Stimulated activated CD4-positive, alpha-beta T cell treated with anti-CD3 and anti-CD28 coated beads, Interleukin-1b, Interleukin-23, amount 100 ng/mL, for 48 hours (primary cell): ENCODE results near the gene CACNA1D.

Source experiments
- DNase-seq: peaks from one replicate; pipeline ENCODE4 v3.0.0-alpha.2; 2020

CACNA1D gene

DNA sequence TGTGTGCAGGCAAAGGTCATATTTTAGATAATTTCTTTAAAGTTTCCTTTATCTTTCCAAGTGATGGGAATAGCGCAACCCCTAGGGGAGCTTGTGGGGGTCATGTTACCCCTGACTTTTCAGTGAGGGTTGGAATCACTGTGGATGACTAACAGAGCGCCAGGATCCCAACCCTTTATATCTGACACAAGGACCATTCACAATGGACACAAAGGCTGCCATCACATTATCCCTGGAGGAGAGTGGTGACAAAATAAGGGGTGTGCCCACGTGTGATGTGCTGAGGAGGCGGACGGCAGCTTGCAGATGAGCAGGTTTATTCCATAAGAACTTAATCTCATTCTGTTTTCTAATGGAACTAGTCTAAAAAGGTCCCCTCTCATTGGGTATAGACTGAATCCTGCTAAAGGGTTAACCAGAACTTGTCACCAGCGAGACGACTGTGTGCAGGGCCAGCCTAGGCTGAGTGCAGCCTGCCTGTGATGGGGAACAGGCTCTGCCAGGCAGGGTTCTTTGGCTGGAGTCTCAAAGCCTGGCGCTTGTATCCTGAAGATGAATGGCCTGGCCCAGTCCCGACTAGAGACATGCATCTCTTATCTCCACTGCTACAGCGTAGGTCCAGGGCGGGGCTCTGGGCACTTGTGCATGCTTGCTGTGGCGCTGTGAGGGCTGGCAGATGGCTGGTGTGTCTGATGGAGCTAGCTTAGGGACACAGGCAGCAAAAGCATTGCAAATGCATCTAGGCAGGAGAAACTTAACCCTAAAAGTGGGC is 301.6 kb downstream of the CACNA1D start:
- no peak for DNase-seq

DNA sequence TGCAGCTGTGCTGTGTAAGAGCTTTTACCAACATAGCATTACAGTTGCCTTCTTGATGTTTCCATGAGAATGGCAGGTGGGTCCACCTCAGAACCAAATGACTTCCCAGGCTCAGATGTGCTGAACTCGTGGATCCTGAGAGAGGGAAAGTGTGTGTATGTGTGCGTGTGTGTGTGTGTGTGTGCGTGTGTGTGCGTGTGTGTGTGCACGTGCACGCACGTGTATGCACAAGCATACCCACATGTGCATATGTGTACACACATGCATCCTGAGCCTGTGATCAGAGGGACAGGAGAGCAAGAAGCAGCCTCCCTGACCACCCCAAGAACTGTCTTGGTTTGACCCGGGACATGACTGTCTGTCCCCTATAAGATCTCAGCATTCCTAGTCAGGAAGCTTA is 303.7 kb downstream of the CACNA1D start:
- DNase-seq: no peak

DNA sequence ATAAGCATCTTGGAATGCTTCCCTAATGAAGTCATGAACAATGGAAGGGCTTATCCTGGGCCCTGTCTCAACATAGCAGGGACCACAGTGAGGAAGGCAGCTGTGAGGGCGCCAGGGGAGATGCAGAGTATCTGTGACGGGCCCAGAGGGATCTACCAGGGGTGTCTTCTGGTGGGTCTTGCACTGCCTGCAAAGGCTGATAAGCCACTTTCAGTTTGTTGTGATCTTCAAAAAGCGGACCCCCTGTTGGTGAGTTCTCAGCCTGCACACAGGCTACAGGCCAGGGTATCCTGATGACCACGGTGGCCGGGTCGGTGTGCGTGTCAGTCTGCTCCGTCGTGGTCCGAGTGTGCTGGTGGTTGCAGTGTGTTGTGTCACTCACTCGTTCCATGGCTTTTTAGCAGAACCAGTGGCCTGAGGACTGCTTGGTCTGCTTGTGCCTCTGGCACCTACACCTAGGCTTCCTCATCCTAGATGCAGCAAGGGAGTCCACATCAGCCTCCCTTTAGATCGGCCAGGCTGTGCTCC is 305.0 kb downstream of the CACNA1D start:
- DNase-seq: no peak

DNA sequence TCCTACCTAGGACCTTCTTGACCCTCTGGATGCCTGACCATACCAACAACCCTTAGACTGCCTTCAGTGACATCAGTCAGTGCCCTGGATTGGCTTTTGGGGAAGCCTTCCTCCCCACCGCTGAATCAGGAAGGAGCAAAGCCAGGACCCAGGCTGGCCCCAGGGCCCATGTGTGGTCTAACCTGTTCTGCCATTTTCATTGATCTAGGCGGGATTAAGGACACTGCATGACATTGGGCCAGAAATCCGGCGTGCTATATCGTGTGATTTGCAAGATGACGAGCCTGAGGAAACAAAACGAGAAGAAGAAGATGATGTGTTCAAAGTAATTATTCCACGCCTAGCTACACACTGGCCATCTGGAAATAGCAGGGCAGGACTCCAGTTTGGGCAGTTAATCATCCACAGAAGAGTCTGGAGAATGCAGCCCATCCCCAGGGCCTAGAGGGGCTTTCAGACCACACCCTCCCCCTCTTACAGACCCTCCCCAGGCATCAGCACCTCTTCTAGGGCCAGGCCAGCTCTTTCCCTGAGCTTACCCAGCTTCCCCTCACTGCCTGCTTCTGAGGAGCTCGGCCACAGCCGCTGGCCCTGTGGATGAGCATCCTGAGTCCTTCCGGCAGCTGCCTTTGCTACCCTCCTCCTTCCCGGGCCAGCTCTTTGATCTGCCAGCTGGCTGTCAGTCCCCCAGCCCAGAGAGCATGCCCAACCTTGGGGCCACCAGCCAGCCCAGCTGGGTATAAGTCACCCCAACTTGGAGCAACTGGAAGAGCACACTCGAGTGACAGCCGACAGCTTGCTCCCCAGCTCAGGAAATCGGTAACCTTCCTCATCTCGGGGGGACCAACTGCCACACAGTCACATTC is 305.9 kb downstream of the CACNA1D start:
- DNase-seq: no peak

DNA sequence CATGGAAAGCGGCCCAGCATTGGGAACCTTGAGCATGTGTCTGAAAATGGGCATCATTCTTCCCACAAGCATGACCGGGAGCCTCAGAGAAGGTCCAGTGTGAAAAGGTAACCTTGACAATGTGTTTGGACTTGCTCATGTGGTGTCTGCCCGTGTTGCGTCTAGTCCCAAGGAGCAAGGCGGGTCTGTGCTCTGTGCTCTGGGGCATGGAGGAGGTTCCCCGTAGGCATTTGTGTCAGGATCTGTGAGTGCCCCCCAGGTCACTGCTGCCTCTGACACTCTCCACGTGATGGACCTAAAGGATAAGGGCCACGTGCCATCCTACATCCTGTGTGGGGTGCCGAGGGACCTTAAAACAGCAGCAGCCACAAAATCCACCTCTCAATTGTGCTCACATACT is 306.9 kb downstream of the CACNA1D start:
- DNase-seq: no peak

DNA sequence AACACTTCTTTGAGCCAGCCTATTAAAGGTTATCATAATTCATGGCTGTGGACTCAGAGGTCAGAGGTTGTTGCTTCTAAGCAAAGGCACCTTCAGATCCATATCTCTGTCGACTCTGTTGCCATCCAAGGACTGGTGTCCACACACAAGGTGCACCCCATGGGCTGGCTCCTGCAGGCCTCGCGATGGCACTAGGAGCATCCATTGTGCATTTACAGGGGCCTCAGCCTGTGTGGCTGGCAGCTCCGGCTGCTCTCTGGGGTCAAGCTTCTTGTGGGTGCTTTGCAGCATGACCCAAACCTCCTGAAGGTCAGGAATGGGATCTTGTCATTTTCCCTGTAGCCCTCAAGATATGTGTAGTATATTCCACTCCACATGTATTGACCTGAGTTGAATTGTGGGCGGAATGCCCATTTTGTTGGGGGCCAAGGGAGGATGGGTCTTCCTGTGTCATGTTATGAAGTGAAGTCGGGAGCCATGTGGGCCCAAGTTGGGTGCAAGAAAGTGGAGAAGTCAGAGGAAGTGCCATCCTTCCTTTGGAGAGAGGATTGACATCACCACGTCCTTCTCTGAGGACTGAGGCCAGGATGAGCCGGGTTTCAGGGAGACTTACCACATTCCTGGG is 308.0 kb downstream of the CACNA1D start:
- no peak for DNase-seq

DNA sequence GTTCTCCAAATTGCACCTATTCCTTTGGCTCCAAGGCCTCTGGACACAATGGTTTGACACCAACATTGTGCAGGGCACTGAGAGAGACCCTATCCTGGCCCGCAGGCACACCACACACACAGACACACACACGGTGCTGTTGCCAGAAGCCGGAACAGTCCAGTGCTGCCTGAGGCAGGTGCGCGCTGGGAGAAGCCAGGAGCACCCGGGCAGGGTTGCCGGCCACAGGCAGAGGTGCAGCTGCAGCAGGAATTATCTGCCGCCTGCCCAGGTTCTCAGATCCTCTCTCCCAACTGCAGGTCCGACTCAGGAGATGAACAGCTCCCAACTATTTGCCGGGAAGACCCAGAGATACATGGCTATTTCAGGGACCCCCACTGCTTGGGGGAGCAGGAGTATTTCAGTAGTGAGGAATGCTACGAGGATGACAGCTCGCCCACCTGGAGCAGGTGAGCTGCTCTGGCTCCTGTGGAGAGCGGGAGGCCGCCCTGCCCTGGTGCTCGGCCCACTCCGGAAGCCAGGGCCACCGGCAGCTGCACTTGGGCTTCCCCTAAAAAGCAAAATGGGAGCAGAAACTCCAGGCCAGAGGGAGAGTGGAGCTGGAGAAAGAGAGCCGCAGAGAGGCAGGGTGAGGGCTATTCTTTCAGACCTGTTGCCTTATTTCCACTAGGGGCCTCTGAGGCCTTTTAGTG is 308.9 kb downstream of the CACNA1D start:
- no peak for DNase-seq

DNA sequence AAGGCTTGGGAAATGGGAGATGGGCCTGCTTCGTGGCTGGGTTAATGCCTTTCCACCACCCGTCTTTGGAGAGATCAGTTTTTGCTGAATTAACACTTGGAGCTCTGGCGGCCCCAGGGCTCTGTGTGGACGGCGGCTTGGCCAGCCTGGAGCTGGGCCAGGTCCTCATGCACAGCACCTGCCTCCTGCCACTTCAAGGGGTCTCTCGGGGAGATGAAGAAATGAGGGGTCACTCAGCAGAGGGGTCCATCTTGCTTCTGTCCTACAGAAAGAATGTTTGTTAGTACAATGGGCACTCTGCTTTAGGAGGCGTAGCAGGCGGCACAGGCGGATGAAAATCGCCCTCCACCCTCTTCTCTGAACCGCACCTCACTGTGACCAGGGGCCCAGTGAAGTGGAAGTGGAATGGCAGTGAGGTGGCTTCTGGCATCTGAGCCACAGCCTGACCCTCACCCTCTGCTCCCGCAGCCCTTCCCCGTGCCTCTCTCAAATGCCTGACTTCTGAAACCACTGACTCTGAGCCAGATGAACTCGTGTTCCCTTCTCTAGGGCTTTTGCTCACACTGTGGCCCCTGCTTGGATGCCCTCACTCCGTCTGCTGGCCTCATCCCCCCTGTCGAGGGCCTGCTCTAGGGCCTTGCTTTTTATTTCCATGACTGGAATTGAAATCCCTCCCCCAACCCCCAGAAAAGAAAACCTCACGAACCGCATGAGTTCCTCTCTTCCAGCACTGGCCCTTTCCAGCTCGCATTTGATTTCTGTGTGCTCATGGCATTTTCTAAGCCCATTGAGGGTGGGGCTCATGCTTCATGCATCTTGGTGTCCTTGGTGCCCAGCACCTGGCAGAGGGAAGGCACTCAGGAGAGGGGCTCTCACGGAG is 309.6 kb downstream of the CACNA1D start:
- no peak for DNase-seq

DNA sequence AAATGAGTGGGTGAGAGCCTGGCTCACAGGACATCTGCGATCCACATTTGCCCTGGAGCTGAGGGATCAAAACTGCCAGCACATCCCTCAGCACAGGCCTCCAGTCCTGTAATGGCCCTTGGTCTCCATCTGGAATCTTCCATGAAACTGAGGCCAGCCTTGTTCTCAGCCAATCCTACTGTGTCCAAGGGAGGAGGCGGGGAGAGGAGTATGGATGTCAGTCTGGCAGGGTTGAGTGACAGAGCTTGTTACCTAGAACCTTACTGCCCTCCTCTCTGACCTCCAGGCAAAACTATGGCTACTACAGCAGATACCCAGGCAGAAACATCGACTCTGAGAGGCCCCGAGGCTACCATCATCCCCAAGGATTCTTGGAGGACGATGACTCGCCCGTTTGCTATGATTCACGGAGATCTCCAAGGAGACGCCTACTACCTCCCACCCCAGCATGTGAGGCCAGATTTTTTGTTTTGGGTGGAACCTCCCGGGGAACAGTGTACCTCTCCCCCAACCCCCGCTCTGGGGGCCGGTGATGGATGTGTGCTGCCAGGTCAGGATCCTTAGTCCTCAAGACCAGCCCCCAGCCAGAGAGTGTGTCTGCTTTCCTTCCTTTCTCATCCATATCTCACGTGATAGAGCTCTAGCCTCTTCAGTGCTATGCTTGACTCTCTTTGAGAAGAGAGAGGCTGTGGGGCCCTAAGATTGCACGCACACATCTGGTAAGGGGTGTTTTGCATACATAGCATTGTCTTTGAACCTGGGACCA is 310.5 kb downstream of the CACNA1D start:
- no peak for DNase-seq

DNA sequence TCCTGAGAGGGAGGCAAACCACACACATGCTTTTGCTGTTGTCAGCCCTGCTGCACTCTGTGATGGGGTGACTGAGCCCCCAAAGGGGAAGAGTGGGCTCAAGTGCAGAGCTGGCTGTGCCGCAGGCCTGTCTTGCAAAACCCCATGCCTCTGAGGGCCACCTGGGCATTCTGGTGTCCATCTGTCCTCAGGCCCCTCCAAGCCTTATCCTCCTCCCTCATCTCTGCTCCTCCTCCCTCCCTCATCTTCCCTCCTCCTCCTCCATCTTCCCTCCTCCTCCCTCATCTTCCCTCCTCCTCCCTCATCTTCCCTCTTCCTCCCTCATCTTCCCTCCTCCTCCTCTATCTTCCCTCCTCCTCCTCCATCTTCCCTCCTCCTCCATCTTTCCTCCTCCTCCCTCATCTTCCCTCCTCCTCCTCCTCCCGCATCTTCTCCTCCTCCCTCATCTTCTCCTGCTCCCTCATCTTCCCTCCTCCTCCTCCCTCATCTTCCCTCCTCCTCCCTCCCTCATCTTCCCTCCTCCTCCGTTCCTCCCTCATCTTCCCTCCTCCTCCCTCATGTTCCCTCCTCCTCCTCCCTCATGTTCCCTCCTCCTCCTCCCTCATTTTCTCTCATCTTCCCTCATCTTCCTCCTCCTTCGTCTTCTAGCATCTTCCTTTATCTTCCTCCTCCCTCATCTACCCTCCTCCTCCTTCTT is 311.2 kb downstream of the CACNA1D start:
- DNase-seq: no peak

DNA sequence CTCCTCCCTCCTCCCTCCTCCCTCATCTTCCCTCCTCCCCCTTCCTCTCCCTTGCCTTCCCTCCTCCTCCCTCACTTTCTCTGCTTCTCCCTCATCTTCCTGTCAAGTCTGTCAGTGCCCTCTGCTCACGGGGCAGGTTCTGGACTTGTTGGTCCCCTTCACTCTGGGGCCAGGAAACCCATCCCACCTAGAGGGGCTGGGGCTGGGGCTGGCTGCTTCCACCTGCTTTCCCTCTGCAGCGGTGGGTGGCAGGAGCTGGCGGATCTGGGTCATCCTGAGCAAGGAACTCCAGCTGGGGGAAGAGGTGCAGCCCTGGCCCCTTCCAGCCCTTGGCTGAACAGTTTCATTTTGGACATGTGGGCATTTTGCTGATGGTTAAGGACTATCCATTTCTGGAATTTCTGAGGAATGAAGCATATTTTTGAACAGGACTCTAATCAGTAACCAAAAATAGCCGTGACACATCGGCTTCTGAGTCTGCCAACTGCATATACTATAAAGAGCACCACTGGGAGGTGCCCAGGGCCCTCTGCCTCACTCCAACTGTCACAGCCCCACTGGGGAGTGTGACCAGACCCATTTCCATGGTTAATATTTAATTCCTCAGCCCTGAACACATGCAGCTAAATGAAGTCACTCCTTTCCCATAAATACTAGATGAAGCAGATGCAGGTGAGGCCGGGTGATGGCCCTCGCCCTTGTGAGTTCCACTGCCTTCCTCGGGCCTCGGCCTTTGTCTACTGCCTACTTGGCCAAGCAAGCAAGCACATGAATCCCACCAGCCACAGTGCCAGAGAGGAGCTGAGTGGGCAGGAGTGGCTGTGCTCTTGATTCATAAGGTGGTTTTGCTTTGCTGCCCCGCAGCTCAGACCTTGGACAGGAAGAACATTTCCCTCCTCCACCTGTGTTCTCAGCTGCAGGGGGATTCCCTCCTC is 312.0 kb downstream of the CACNA1D start:
- DNase-seq: no peak

DNA sequence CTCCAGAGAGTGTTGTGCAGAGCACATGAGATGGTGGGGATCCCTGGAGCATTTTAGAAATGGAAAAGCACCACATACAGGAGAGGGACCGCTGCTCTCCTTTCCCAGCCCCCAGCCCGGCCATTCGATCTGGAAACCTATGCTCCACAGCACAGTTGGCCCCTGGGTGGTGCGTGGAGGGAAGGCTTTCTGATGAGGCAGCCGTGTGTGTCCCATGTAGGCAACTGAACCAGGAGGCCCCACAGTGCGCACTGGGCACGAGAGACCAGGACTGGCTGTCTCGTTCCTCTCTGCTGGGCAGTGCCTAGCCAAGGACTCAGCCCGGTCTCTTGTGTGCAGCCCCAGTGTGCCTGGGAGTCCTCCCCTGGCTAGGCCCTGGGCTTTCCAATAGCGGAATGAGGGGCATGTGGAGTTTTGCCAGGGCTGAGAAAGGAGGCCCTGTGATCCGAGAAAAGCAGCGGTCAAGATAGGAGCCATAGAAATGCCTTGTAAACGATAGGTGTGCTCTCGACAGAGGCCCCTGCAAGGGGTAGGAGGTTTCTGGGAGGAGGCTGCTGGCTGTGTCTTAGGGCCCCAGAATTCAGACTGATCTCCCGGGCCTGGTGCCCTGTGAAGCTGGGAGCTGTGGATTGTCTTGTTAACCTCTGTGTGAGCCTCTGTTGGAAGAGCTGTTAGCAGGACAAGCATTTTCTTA is 312.9 kb downstream of the CACNA1D start:
- DNase-seq: no peak

DNA sequence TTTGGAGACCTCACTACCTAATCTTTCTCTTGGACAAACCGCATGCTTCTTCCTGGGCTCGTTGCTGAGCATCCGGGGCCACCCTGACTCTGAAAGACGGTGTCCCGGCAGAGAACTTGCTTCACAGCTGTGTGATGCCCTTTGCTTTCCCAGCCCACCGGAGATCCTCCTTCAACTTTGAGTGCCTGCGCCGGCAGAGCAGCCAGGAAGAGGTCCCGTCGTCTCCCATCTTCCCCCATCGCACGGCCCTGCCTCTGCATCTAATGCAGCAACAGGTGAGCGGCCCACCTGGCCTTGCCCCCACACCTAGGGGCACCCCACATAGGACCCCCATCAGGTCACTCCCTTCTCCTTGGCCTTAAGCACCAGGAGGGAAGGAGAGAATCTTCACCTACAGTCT is 314.1 kb downstream of the CACNA1D start:
- no peak for DNase-seq

DNA sequence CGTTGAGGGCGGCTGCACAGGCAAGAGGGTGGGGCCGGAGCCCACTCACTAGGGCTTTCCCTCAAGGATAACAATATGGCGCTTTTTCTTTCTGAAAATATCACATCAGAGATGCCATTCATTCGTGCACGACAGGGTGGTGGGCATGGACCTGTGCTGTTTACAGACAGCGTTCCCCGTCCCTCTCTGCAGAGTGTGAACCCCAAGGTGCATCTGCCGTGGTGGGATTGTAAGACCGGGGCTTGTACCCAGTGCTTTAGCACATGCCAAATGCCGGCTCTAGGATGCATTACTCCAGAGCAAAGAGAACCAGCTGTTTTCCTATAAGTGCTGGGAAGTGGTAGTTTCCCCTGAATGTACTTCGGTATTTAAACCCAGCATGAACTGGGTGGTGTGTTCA is 314.9 kb downstream of the CACNA1D start:
- DNase-seq: no peak

DNA sequence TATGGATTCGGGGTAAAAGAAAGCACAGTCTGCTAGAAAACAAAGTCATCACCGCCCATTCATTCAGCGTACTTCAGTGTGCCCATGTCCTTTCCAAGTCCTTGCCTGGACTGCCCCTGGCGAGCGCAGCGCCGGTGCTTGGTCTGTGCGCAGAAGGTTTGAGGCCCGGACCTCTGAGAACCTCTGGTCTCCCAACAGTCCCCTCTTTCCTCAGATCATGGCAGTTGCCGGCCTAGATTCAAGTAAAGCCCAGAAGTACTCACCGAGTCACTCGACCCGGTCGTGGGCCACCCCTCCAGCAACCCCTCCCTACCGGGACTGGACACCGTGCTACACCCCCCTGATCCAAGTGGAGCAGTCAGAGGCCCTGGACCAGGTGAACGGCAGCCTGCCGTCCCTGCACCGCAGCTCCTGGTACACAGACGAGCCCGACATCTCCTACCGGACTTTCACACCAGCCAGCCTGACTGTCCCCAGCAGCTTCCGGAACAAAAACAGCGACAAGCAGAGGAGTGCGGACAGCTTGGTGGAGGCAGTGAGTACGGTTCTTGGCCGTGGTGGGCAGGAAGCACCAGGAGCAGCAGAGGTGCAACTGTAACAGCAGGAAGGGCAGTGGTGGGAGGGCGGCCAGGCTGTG is 315.5 kb downstream of the CACNA1D start:
- no peak for DNase-seq

DNA sequence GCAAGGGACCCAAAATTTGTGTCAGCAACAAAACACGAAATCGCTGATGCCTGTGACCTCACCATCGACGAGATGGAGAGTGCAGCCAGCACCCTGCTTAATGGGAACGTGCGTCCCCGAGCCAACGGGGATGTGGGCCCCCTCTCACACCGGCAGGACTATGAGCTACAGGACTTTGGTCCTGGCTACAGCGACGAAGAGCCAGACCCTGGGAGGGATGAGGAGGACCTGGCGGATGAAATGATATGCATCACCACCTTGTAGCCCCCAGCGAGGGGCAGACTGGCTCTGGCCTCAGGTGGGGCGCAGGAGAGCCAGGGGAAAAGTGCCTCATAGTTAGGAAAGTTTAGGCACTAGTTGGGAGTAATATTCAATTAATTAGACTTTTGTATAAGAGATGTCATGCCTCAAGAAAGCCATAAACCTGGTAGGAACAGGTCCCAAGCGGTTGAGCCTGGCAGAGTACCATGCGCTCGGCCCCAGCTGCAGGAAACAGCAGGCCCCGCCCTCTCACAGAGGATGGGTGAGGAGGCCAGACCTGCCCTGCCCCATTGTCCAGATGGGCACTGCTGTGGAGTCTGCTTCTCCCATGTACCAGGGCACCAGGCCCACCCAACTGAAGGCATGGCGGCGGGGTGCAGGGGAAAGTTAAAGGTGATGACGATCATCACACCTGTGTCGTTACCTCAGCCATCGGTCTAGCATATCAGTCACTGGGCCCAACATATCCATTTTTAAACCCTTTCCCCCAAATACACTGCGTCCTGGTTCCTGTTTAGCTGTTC is 316.9 kb downstream of the CACNA1D start:
- no peak for DNase-seq

DNA sequence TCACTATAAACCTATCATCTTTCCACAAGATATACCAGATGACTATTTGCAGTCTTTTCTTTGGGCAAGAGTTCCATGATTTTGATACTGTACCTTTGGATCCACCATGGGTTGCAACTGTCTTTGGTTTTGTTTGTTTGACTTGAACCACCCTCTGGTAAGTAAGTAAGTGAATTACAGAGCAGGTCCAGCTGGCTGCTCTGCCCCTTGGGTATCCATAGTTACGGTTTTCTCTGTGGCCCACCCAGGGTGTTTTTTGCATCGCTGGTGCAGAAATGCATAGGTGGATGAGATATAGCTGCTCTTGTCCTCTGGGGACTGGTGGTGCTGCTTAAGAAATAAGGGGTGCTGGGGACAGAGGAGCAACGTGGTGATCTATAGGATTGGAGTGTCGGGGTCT is 318.0 kb downstream of the CACNA1D start:
- DNase-seq: no peak
